ENCODE data around the gene GPR52. TPM values are rescaled to one million over a fixed set of nuclear protein-coding genes. Genes with fewer than 3 reads are reported as not detected.

Gene GPR52, protein sequence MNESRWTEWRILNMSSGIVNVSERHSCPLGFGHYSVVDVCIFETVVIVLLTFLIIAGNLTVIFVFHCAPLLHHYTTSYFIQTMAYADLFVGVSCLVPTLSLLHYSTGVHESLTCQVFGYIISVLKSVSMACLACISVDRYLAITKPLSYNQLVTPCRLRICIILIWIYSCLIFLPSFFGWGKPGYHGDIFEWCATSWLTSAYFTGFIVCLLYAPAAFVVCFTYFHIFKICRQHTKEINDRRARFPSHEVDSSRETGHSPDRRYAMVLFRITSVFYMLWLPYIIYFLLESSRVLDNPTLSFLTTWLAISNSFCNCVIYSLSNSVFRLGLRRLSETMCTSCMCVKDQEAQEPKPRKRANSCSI
- 0.12 TPM in 1 of 5 replicates, not detected in the others for total RNA-seq (2022; extraction: Qiagen RNA extraction; ENCODE audit: low read depth)

DNA sequence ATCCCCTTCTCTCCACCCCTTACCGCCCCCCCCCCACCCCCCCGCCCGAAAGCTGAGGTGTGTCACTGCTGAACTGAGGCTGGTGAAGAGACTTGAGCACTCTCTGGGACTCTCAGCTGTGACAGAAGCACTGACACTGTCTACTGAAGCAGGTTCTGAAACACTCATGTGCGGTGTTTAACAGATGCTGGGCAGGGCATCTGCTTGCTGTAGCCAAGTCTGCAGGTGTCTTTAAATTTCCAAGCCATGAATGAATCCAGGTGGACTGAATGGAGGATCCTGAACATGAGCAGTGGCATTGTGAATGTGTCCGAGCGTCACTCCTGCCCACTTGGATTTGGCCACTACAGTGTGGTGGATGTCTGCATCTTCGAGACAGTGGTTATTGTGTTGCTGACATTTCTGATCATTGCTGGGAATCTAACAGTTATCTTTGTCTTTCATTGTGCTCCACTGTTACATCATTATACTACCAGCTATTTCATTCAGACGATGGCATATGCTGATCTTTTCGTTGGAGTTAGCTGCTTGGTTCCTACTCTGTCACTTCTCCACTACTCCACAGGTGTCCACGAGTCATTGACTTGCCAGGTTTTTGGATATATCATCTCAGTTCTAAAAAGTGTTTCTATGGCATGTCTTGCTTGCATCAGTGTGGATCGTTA, at the start of gene GPR52:
GPR52 (plus strand) TSS at position 99 of the 665 bp plus-strand sequence; CDS start at position 247, 148 bp downstream.

All from A549 treated with GW870086 at 1 μM for 4 hours (cell line).